ENCODE measurements around the gene ZMYM2. TPM values are rescaled to one million over a fixed set of nuclear protein-coding genes. Genes with fewer than 3 reads are reported as not detected.

Gene ZMYM2
- total RNA-seq, 1 donor from 2014 or later = 303 TPM

DNA sequence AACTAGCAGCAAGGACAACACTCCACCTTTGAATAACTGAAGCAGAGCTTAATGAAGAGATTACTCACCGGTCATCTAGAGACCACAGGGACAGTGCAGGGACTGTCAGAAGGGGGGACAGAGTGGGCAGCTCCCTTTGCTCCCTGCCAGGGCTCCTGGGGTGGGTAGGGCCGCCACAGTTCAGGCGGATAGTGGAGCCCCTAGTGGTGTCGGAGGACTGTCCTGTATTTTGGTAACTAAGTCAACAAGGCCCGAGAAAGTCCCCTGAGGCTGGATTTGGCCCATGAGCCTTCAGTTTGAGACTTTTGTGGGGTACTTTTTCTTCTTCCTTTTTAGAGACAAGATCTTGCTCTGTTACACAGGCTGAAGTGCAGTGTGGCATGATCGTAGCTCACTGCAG, 157.7 kb downstream of the ZMYM2 start:
- H3K36me3 ChIP-seq = no peaks in the 10 kb centered on the region
- H3K9me3 ChIP-seq (ENCODE audit: low read depth) = no peaks in the 10 kb centered on the region
- Mint-ChIP-seq H3K4me1 (peaks cover 21% of the 10 kb centered on the region), H3K36me3 (no peaks in the 10 kb centered on the region), H3K9me3 (no peaks in the 10 kb centered on the region), H3K4me3 (no peak overlapping the region), H3K27me3 (ENCODE audit: insufficient read depth, low read depth) (peaks cover 8% of the 10 kb centered on the region), H3K27ac (no peak overlapping the region)
- H3K27me3 ChIP-seq = no peaks in the 10 kb centered on the region
- no peaks in the 10 kb centered on the region for H3K79me2 ChIP-seq (ENCODE audit: low read depth)
- no peak overlapping the region for H2AFZ ChIP-seq (replicated peaks)
- no peak for DNase-seq (ENCODE audit: low spot score)
- no peak overlapping the region for H3K4me3 ChIP-seq
- H3K9ac ChIP-seq = no peak overlapping the region
- no peak overlapping the region for H3K27ac ChIP-seq
- peaks cover 37% of the 10 kb centered on the region for H3F3A ChIP-seq (ENCODE audit: low read depth)
- TF ChIP-seq EZH2phosphoT487 (IDR thresholded peaks at IDR 0.05) (no peak), EZH2 (IDR thresholded peaks at IDR 0.05) (no peak)
- TF ChIP-seq, protein P1, sequence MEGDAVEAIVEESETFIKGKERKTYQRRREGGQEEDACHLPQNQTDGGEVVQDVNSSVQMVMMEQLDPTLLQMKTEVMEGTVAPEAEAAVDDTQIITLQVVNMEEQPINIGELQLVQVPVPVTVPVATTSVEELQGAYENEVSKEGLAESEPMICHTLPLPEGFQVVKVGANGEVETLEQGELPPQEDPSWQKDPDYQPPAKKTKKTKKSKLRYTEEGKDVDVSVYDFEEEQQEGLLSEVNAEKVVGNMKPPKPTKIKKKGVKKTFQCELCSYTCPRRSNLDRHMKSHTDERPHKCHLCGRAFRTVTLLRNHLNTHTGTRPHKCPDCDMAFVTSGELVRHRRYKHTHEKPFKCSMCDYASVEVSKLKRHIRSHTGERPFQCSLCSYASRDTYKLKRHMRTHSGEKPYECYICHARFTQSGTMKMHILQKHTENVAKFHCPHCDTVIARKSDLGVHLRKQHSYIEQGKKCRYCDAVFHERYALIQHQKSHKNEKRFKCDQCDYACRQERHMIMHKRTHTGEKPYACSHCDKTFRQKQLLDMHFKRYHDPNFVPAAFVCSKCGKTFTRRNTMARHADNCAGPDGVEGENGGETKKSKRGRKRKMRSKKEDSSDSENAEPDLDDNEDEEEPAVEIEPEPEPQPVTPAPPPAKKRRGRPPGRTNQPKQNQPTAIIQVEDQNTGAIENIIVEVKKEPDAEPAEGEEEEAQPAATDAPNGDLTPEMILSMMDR (IDR thresholded peaks at IDR 0.05) = peak; percentile 10
- H3K4me1 ChIP-seq = no peaks in the 10 kb centered on the region
- H3K4me2 ChIP-seq = no peak overlapping the region
- H4K20me1 ChIP-seq (ENCODE audit: low read depth) = no peaks in the 10 kb centered on the region

DNA sequence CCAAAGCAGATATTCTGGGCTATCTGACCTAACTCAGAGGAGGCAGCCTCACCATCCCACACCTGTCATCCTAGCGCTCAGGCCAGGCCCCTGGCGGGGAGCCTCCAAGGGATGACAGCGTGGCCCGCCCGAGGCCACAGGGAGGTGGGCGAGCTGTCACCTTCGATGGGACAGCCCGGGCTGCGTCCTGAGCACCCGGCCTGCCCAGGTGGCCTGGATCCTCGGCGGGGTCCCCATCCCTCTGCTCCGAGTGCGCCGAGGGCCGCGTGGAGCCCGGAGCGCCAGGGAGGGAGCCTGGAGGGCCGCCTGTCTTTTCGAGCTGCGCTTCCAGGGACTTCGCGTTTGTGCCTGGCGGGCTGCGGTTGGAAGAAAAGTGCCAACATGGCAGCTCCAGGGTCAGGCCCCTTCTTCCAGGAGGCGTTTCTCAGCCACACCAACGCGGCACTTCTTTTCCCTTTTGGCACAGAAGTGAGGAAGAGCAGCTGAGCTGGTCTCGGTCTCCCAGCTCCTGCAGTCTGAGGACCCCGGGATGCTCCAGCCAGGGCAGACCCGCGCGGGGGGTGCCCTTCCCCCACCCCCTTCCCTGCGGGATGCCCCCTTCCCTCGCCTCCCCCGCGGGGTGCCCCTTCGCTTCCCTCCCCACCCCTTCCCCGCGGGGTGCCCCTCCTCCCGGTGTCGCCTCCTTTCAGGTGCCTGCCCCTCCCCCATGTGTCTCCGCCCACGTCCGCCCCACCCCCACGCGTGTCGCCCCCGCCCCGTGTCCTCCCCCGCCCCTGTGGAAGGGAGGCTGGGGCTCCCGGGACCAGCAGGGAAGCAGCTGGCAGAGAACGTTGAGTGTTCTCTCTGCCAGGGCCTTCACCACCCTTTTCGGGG, 160.0 kb downstream of the ZMYM2 start:
- Mint-ChIP-seq H3K9me3 (no peaks in the 10 kb centered on the region), H3K36me3 (no peaks in the 10 kb centered on the region), H3K4me1 (peaks cover 22% of the 10 kb centered on the region), H3K4me3 (peak overlapping the region; percentile 77), H3K27ac (no peak overlapping the region), H3K27me3 (ENCODE audit: insufficient read depth, low read depth) (peaks cover 8% of the 10 kb centered on the region)
- Histone ChIP-seq H4K20me1 (ENCODE audit: low read depth) (no peaks in the 10 kb centered on the region), H3K27me3 (no peaks in the 10 kb centered on the region), H3K9ac (no peak overlapping the region), H3K36me3 (no peaks in the 10 kb centered on the region), H3K9me3 (ENCODE audit: low read depth) (no peaks in the 10 kb centered on the region), H3K4me1 (no peaks in the 10 kb centered on the region), H3K79me2 (ENCODE audit: low read depth) (no peaks in the 10 kb centered on the region), H3F3A (ENCODE audit: low read depth) (peaks cover 38% of the 10 kb centered on the region), H2AFZ (replicated peaks) (peak overlapping the region; percentile 80), H3K4me2 (peak overlapping the region; percentile 92), H3K27ac (no peak overlapping the region), H3K4me3 (peak overlapping the region; percentile 58)
- TF ChIP-seq, protein P1 (IDR thresholded peaks at IDR 0.05) = peak; percentile 59
- TF ChIP-seq EZH2 (IDR thresholded peaks at IDR 0.05) = no peak
- peak; percentile 63 for DNase-seq (ENCODE audit: low spot score)

DNA sequence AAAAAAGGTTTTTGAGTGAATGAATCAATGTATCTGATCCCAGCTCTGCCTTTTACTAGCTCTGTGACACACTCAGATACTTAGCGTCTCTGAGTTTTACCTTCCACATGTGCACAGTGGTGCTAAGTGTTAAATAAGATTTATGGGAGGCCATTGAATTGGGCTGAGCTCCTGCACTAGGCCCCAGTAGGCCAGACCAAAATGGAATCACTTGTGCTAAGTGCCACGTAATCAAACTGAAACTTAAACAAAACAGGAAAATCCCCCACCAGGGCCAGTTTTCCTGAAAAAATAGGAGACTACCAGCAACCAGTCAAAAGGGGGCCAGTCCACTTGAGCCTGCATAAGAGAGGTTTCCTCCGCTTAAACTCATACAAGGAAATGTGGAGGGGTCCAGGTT, 161.4 kb downstream of the ZMYM2 start:
- Histone ChIP-seq H3K9ac (no peak overlapping the region), H3F3A (ENCODE audit: low read depth) (peaks cover 38% of the 10 kb centered on the region), H3K4me2 (peak overlapping the region; percentile 5), H2AFZ (replicated peaks) (peak overlapping the region; percentile 72), H3K79me2 (ENCODE audit: low read depth) (no peaks in the 10 kb centered on the region), H3K4me1 (no peaks in the 10 kb centered on the region), H3K27ac (no peak overlapping the region), H3K4me3 (no peak overlapping the region), H4K20me1 (ENCODE audit: low read depth) (no peaks in the 10 kb centered on the region), H3K36me3 (no peaks in the 10 kb centered on the region), H3K27me3 (peaks cover under 1% of the 10 kb centered on the region), H3K9me3 (ENCODE audit: low read depth) (no peaks in the 10 kb centered on the region)
- Mint-ChIP-seq H3K4me1 (peaks cover 22% of the 10 kb centered on the region), H3K4me3 (no peak overlapping the region), H3K27ac (no peak overlapping the region), H3K27me3 (ENCODE audit: insufficient read depth, low read depth) (peaks cover 12% of the 10 kb centered on the region), H3K36me3 (no peaks in the 10 kb centered on the region), H3K9me3 (no peaks in the 10 kb centered on the region)
- DNase-seq (ENCODE audit: low spot score) = no peak
- TF ChIP-seq EZH2 (IDR thresholded peaks at IDR 0.05) (no peak), EZH2phosphoT487 (IDR thresholded peaks at IDR 0.05) (no peak)
- TF ChIP-seq, protein P1 (IDR thresholded peaks at IDR 0.05) = no peak
